Right lobe of liver (tissue), 4 donors: ENCODE measurements around the gene TSPAN9.

ENCODE experiments used
- CTCF ChIP-seq, 4 donors: fragments of 200-600 bp in 3 of 4; fragments of 450-650 bp in 1 of 4; IDR thresholded peaks; one replicate each; pipeline versions ENCODE4 v1.5.1 to v1.8.0; 2016 to 2022; ENCODE audit warnings: antibody characterized with exemption in 4 of 4, mild to moderate bottlenecking in 2 of 4
- POLR2A ChIP-seq: fragments of 450-650 bp; IDR thresholded peaks from one replicate; pipeline ENCODE4 v1.6.1; 2017; ENCODE audit warnings: antibody characterized with exemption, mild to moderate bottlenecking
- donor health status: DM: no; HTN: no; CAD: no.
- donor health status: DM: no; HTN: no; CAD: no.
- donor health status: DM: no; HTN: yes; CAD: no.

- TF ChIP-seq CTCF (IDR thresholded peaks at IDR 0.05) (no peak), POLR2A (no peak)
Measured at GRCh38 chr12:3128498-3129293, 51.5 kb downstream of the TSPAN9 start.
